Activated T-cell treated with anti-CD3 and anti-CD28 coated beads, Interleukin-2, amount 50 U/mL, for 72 hours (primary cell): Measurements from ENCODE around the gene LAMA5. TPM values are rescaled to one million over a fixed set of nuclear protein-coding genes. Genes with fewer than 3 reads are reported as not detected.

Experiments
- ATAC-seq, 2 donors: fragments of 150-1000 bp; cut with Tn5 transposase; replicated peaks in 1 of 2; 2 replicates each; pipeline ENCODE4 v1.10.0; 2021; ENCODE audit warnings: moderate library complexity in 2 of 2, mild to moderate bottlenecking in 1 of 2
- DNase-seq, 2 donors: peaks; one replicate each; pipeline ENCODE4 v3.0.0; 2021 to 2022; ENCODE audit warnings: mixed read lengths in 1 of 2
- H3K27ac Mint-ChIP-seq: one replicate; pipeline ENCODE4 v1.8.0; 2022; ENCODE audit warnings: mild to moderate bottlenecking, moderate library complexity, mixed read lengths
- H3K27me3 Mint-ChIP-seq: one replicate; pipeline ENCODE4 v1.8.0; 2022; ENCODE audit warnings: low read depth, mixed read lengths
- H3K36me3 Mint-ChIP-seq, 2 donors: one replicate each; pipeline ENCODE4 v1.8.0; 2022; ENCODE audit warnings: mixed read lengths in 2 of 2, mild to moderate bottlenecking in 1 of 2; ENCODE audit not compliant: insufficient read depth in 2 of 2
- H3K4me1 Mint-ChIP-seq: one replicate; pipeline ENCODE4 v1.8.0; 2022; ENCODE audit warnings: low read depth, mixed read lengths
- H3K4me3 Mint-ChIP-seq, 2 donors: one replicate each; pipeline ENCODE4 v1.8.0; 2022; ENCODE audit warnings: mild to moderate bottlenecking in 2 of 2, mixed read lengths in 2 of 2, moderate library complexity in 2 of 2
- H3K9me3 Mint-ChIP-seq, 2 donors: one replicate each; pipeline ENCODE4 v1.8.0; 2022; ENCODE audit warnings: mixed read lengths in 2 of 2
- total RNA-seq, 2 donors: library from RNA; stranded (reverse); gene quantifications; one replicate each; pipeline ENCODE4 v1.2.3, GENCODE V29; 2022

Gene LAMA5
- total RNA-seq, 2 donors from 2014 or later: 0.86 to 0.99 TPM

- Mint-ChIP-seq H3K4me1 (peaks cover 9% of the 10 kb centered on the region), H3K27me3 (peaks cover 15% of the 10 kb centered on the region), H3K36me3 (no peaks in the 10 kb centered on the region), H3K27ac (no peak overlapping the region), H3K4me3 (peak overlapping the region in 1 of 2 donors; percentile 31), H3K9me3 (no peaks in the 10 kb centered on the region)
- DNase-seq: peak in 1 of 2 donors; percentile 25
- peak in 1 of 2 donors; percentile 18 for ATAC-seq
Measured at GRCh38 chr20:62368976-62369814, 2.1 kb upstream of the LAMA5 start.

- H3K4me1 Mint-ChIP-seq: peaks cover 9% of the 10 kb centered on the region
- DNase-seq (no peak), ATAC-seq (no peak)
- peaks cover 15% of the 10 kb centered on the region for H3K27me3 Mint-ChIP-seq
- peak overlapping the region; percentile 73 to 75 for H3K4me3 Mint-ChIP-seq
- no peaks in the 10 kb centered on the region for H3K36me3 Mint-ChIP-seq
- H3K27ac Mint-ChIP-seq: no peak overlapping the region
- H3K9me3 Mint-ChIP-seq: no peaks in the 10 kb centered on the region
Measured at GRCh38 chr20:62368392-62368975, 1.4 kb upstream of the LAMA5 start.

GRCh38 chr20:62367633-62368391, 700 bp upstream of the LAMA5 start:
- ATAC-seq: no peak
- Mint-ChIP-seq H3K4me3 (peak overlapping the region; percentile 73 to 75), H3K27me3 (peaks cover 15% of the 10 kb centered on the region), H3K4me1 (peaks cover 9% of the 10 kb centered on the region), H3K27ac (no peak overlapping the region), H3K36me3 (no peaks in the 10 kb centered on the region), H3K9me3 (no peaks in the 10 kb centered on the region)
- DNase-seq: no peak

GRCh38 chr20:62366370-62367135, 559 bp downstream of the LAMA5 start:
- Mint-ChIP-seq H3K4me1 (peaks cover 9% of the 10 kb centered on the region), H3K36me3 (no peaks in the 10 kb centered on the region), H3K4me3 (no peak overlapping the region), H3K9me3 (no peaks in the 10 kb centered on the region), H3K27me3 (peaks cover 15% of the 10 kb centered on the region), H3K27ac (no peak overlapping the region)
- ATAC-seq (peak; percentile 39 to 46), DNase-seq (peak in 1 of 2 donors; percentile 28)

GRCh38 chr20:62365814-62366369, 1.2 kb downstream of the LAMA5 start:
- Mint-ChIP-seq H3K27ac (no peak overlapping the region), H3K9me3 (no peaks in the 10 kb centered on the region), H3K4me3 (no peak overlapping the region), H3K36me3 (no peaks in the 10 kb centered on the region), H3K4me1 (peaks cover 9% of the 10 kb centered on the region), H3K27me3 (peaks cover 15% of the 10 kb centered on the region)
- no peak for DNase-seq
- no peak for ATAC-seq

- peak overlapping the region in 1 of 2 donors; percentile 29 for H3K4me3 Mint-ChIP-seq
- no peak for DNase-seq
- H3K27me3 Mint-ChIP-seq: peaks cover 15% of the 10 kb centered on the region
- no peaks in the 10 kb centered on the region for H3K9me3 Mint-ChIP-seq
- H3K36me3 Mint-ChIP-seq: no peaks in the 10 kb centered on the region
- peaks cover 9% of the 10 kb centered on the region for H3K4me1 Mint-ChIP-seq
- H3K27ac Mint-ChIP-seq: no peak overlapping the region
- ATAC-seq: no peak
Measured at GRCh38 chr20:62364911-62365736, 2.0 kb downstream of the LAMA5 start.

- H3K36me3 Mint-ChIP-seq: no peaks in the 10 kb centered on the region
- ATAC-seq: no peak
- H3K4me3 Mint-ChIP-seq: no peak overlapping the region
- H3K27me3 Mint-ChIP-seq: peaks cover 10% of the 10 kb centered on the region
- no peak for DNase-seq
- H3K9me3 Mint-ChIP-seq: no peaks in the 10 kb centered on the region
- H3K4me1 Mint-ChIP-seq: peaks cover 4% of the 10 kb centered on the region
- no peak overlapping the region for H3K27ac Mint-ChIP-seq
Measured at GRCh38 chr20:62363920-62364851, 2.9 kb downstream of the LAMA5 start.

- Mint-ChIP-seq H3K27me3 (peaks cover 8% of the 10 kb centered on the region), H3K4me1 (no peaks in the 10 kb centered on the region), H3K36me3 (no peaks in the 10 kb centered on the region), H3K9me3 (no peaks in the 10 kb centered on the region), H3K4me3 (no peak overlapping the region), H3K27ac (no peak overlapping the region)
- no peak for ATAC-seq
- DNase-seq: no peak
Measured at GRCh38 chr20:62362991-62363919, 3.9 kb downstream of the LAMA5 start.

- Mint-ChIP-seq H3K4me3 (no peak overlapping the region), H3K36me3 (no peaks in the 10 kb centered on the region), H3K27ac (no peak overlapping the region), H3K9me3 (no peaks in the 10 kb centered on the region), H3K4me1 (no peaks in the 10 kb centered on the region), H3K27me3 (peaks cover 8% of the 10 kb centered on the region)
- ATAC-seq (no peak), DNase-seq (no peak)
Measured at GRCh38 chr20:62362590-62362940, 4.5 kb downstream of the LAMA5 start.

GRCh38 chr20:62361799-62362589, 5.1 kb downstream of the LAMA5 start:
- Mint-ChIP-seq H3K27me3 (peaks cover 8% of the 10 kb centered on the region), H3K27ac (no peak overlapping the region), H3K4me1 (no peaks in the 10 kb centered on the region), H3K36me3 (no peaks in the 10 kb centered on the region), H3K9me3 (no peaks in the 10 kb centered on the region), H3K4me3 (no peak overlapping the region)
- no peak for DNase-seq
- no peak for ATAC-seq
